GM19035 (cell line): ENCODE measurements around the gene SFT2D3.
A peak's percentile ranks its signal among the peaks of the same experiment; 100 is the strongest.

Source experiments
- ATAC-seq: cut with Tn5 transposase; IDR thresholded peaks from one replicate; pipeline ENCODE4 v1.9.1; 2021; ENCODE audit not compliant: unreplicated experiment

SFT2D3 gene, protein sequence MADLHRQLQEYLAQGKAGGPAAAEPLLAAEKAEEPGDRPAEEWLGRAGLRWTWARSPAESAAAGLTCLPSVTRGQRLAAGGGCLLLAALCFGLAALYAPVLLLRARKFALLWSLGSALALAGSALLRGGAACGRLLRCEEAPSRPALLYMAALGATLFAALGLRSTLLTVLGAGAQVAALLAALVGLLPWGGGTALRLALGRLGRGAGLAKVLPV

DNA sequence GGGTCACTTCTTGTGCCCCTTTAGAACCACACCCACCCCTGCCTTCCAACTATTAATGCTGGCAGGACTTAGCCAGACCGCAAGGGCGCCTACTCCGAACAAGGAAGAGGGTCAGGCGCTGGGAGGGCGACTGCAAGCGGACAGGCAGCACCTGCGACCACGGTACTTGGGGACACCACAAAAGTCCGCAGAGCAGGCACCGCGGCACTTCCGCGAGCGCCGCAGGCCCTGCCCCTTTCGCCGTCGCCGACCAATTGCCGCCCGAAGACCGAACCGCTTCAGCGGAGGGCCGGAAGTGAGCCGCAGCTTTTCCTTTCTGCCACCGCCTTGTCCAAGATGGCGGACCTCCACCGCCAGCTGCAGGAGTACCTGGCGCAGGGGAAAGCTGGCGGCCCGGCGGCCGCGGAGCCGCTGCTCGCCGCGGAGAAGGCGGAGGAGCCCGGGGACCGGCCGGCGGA, at the start of gene SFT2D3:
SFT2D3 (plus strand) TSS at position 305 of the 458 bp plus-strand sequence; CDS start at position 337, 32 bp downstream.
- peak; percentile 73 for ATAC-seq

DNA sequence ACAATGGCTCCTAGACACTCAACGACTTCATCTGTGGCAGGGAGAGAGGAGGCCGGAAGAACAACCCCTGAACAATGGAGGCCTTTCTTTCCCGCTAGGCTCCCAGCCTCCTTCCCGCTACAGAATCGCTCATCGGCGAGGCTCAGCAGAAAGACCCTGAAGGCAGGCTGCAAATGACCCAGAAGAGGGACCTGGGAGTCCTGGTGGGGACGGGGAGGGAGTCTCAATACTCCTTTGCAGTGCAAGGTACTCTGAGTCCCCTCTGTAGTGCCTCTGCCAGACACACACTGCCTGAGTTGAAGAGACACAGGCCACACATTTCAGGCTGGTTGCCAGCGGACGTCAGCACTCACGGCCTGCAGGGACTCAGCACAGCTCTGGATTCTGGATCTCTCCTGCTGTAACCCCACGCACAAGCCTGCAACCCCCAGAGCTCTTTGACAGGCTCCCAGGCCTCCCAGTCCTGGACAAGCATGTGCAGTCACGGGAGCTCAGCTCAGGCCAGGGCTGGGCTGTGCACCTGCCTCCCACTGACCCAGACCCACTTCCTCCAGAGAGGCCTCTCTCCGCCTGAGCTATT, 49.2 kb upstream of the SFT2D3 start:
- ATAC-seq: no peak

GRCh38 chr2:127652786-127653357, 48.4 kb upstream of the SFT2D3 start:
- ATAC-seq: no peak

DNA sequence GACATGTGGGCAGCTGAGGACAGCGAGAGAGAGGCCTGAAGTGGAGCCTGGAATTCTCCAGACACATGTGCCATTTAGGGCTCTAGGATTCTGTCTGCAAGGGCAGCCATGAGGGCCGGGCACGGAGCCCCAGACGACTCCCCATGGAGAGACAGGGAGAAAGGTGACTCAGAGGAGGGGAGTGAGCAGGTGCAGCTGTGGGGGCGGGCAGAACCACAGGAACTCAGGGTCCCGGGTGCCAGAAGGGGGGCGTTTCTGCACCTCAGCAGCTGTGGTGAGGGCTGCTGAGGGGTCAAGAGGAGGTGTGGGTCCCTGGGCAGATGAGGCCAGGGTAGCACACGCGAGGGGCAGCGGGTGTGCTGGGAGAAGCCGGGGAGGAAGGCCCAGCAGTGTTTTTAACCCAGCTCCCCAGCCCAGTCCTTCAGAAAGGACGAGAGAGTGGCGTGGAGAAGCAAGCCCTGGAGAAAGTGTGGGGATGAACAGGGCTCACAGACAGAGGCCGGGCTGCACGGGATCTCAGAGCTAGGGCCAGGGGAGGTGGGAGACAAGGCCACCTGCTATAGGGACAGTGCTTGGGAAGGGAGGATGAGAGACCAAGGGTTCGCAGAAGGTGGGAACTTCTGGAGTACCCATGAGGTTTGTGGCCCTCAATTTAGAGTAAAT, 47.7 kb upstream of the SFT2D3 start:
- ATAC-seq: no peak

DNA sequence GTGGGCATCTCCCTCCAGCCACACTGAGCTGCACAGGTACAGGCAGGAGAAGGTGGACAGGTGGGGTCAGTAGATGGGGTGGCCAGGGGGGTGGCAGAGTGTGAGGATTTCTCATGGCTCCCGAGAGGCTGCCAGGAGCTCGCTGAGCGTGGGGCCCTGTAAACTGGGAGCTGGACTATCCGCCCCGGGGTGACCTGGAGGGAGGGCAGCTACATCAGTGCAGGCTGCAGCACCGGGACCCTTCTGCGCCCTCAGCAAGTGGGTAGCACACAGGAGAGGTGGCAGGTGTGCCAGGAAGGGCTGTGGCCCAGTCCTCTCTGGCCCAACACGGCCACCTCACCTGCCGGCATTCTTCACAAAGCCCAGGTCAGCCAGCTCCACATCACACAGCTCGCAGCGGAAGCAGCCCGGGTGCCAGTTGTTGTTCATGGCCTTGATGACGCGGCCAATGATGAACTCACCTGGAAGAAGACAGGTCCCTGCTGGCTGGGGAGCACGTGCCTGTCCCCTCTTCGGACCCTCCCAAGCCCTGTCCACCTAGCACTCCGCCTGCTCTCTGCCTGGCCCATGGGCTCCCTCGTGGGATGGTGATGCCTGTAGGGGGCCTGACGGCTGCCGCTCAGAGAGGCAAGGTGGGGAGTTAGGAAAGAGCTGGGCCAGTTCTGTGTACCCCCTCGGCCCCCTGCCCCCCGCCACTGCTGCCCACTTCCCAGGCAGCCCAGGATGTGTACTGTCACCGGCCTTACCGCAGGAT, 47.0 kb upstream of the SFT2D3 start:
- no peak for ATAC-seq

- ATAC-seq: no peak
These were observed 46.5 kb upstream of the SFT2D3 start for GRCh38 chr2:127654838-127655175.

- ATAC-seq: no peak
These were observed 45.9 kb upstream of the SFT2D3 start for GRCh38 chr2:127655209-127656073.

DNA sequence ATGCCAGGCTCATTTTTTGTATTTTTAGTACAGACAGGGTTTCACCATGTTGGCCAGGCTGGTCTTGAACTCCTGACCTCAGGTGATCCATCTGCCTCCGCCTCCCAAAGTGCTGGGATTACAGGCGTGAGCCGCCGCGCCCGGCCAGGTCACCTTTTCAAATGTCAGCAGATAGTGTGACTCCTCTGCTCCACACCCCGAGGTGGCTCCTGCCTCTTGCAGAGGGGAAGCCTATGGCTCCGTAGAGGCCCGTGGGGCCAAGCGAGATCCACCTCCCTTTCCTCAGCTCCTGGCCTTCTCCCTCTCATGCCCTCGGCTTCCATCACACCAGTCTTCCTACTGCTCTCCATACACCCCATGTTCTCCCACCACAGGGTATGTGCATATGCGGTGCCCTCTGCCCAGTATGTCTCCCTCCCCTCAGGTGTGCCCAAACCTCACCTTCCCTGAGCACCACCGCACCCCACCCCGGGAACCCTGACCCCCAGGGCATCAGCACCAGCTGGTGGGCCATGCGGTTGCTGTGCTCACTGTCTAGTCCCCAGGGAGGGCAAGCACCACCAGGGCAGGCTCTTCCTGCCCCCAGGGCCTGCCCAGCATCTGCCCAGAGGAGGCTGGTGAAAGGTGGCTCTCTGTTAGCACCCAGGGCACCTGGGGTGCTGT, 44.6 kb upstream of the SFT2D3 start:
- ATAC-seq: no peak

DNA sequence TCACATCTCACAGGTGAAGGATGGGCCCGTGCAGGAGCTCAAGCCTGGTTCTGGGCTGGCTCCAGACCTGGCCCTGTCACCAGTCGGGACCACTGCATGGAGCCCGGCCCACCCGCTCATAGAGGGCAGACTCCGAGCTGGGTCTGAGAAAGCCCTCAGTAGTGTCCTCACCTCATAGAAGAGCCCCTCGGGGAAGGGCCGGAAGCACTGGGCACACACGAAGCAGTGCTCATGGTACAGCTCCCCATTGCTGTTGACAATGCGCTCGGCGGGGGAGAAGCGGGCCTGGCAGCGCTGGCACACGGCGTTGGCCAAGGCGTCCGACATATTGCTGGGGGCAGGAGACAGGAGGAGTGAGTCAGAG, 44.1 kb upstream of the SFT2D3 start:
- ATAC-seq: no peak

DNA sequence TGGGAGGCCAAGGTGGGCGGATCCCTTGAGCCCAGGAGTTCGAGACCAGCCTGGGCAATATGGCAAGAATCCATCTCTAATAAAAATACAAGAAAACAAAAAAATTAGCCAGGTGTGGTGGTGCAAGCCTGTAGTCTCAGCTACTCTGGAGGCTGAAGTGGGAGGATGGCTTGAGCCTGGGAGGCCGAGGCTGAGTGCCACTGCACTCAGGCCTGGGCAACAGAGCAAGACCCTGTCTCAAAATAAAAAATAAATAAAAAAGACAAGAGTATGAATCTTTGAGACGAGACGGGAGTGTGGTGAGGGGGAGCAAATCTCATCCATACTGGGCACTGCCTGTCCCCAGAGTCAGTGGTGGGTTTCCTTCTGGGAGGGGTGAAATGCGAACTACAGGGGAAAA, 43.2 kb upstream of the SFT2D3 start:
- no peak for ATAC-seq

- ATAC-seq: no peak
These were observed 42.5 kb upstream of the SFT2D3 start for GRCh38 chr2:127658641-127659407.

DNA sequence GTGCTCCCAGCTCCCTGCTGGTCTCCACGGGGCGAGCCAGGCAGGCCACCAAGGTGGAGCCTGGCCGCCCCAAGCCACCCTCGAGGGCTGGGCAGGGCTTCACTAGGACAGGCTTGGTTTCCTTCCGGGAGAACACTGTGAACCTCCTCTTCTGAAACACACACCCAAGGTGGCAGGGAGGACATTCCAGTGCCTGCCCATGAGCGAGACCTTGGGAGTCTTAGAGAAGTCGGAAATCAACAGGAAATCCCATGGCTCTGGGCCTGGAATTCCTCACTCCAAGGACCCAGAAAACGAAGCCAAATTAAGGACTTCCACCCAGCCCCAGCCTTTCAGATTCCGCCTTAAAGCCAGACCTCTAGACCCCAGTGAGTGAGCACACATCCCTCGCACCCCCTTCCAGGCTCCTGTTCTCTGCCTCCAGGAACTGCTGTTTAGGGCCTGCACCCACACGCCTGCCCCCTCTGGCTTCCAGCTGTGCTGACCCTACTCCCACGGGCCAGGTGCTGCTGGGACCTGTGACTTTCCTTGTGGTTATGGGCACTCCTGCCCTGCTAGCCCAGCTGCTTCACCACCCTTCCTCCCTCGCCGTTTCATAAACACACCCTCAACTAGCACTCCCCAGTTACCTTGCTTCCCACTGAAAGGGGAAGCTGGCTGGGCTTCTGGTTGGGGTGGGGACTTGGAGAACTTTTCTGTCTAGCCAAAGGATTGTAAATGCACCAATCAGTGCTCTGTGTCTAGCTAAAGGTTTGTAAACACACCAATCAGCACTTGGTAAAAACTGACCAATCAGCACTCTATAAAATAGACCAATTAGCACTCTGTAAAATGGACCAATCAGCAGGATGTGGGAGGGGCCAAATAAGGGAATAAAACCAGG, 41.6 kb upstream of the SFT2D3 start:
- ATAC-seq: no peak

GRCh38 chr2:127660291-127660578, 41.1 kb upstream of the SFT2D3 start:
- ATAC-seq: no peak

- no peak for ATAC-seq
These were observed 40.1 kb upstream of the SFT2D3 start for GRCh38 chr2:127661072-127661649.

GRCh38 chr2:127661949-127662510, 39.3 kb upstream of the SFT2D3 start:
- ATAC-seq: no peak

- ATAC-seq: no peak
These were observed 38.2 kb upstream of the SFT2D3 start for GRCh38 chr2:127662937-127663565.

DNA sequence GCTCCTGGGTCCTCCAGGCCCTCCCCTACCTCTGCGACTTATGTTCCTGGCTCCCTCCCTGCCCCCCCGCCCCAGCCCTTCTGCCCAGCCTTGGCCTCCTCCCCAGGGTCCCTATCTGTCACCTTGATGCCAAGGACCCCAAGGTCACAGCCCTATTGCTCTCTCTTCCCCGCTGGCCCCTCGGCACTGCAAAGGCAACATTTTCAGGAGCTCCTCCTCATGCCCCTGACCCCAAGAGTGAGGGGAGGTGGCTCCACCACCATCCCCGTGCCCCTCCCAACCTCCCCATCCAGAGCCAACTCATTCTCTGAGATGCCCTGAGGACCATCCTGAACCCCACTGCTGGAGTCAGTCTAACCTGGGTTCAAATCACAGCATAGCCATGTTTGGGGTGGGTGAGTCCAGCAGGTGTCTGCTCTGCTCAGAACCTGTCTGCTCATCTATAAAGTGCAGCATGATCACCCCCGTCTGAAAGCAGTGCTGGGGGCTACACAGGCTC, 37.7 kb upstream of the SFT2D3 start:
- no peak for ATAC-seq
